HG03095 (cell line): ENCODE data around the gene KANSL1.

Experiments used
- ATAC-seq: cut with Tn5 transposase; IDR thresholded peaks from one replicate; pipeline ENCODE4 v1.9.1; 2021; ENCODE audit warnings: moderate library complexity; ENCODE audit not compliant: unreplicated experiment

The KANSL1 gene

DNA sequence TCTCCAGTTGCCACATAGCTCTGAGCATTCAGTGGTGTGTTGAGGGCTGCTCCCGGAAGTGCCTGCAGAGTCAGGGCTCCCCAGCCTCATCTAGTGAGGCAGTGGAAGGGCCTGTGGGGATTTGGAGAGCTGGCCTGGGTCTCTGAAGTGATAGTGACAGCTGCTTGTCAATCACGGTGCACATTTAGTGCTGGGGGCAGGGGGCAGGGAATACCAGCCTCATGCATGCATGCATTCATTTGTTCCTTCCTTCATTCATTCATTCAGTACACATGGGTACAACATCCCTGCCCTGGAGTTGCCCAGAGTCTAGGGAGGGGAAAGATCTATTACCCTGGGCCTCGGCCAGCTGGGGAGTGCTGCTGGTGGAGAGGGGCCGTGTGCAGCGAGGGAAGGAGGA is 205.5 kb downstream of the KANSL1 start:
- no peak for ATAC-seq

DNA sequence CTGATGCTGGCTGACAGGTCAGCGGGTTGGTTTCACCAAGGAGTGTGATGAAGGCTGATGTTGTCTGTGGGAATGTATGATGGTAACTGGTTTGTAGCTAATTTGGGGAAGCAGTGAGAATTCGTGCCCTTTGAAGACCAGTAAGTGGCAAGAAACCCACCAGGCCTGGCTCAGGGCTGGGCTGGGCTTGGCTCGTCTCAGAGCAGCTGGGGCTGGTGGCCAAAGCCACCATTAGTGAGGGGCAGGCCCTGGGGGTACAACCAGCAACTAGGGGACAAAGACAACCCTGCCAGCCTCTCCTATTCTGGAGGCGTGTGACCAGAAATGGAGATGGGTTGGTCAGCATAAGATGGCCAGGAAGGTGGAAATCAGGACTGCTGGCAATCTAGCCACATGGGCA is 207.2 kb downstream of the KANSL1 start:
- ATAC-seq, result no peak

DNA sequence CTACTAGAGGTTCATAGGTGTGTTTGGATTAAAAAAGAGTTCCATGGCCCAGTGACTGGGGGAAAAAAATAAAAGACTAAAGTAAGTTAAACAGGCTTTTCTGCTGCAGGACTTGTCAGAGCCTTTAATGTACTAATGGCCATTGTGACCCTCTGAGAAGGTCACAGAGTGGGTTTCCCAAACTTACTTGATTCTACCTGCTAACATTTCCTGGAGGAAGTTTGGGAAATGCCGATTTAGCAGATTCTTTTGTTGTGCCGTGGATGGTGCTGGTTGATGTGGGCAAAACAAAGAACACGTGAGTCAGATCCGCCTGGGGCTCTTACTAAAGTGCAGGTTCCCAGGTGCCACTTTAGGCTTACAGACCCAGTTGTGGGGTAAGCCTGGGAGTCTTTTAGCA is 207.8 kb downstream of the KANSL1 start:
- no peak for ATAC-seq

DNA sequence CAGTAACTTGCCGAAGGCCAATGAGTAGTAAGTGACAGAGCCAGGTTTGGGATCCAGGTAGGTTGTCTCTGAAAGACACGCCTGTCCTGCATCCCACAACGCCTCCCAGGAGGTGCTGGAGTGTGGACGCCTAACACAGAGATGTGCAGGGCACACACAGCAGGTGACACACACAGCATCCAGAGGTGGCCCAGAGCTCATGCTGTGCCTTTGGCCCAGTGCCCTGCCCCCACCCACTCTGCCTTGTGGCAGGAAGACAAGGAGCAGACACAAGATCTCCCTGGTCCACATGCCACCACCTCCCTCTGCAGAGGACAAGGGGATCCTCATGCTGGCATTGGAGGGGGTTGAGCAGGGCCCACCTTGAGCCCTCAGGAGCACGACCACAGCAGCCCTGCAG is 208.9 kb downstream of the KANSL1 start:
- no peak for ATAC-seq

DNA sequence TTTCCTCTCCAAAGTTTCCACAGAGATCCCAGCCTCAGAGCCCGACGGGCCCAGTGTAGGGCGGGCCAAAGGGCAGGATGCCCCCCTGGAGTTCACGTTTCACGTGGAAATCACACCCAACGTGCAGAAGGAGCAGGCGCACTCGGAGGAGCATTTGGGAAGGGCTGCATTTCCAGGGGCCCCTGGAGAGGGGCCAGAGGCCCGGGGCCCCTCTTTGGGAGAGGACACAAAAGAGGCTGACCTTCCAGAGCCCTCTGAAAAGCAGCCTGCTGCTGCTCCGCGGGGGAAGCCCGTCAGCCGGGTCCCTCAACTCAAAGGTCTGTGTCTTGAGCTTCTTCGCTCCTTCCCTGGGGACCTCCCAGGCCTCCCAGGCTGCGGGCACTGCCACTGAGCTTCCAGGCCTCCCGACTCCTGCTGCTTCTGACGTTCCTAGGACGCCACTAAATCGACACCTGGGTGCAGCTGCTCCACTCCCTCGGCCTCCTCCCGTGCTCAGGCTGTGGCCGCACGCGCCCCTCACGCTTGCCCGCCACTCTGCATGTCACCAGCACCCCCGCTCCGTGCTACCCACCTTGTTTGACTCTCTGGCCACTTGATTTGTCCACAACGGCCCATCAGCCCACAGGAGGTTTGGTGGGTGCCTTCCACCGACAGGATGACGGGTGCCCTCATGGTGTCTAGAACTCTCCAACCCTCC is 209.5 kb downstream of the KANSL1 start:
- ATAC-seq, result no peak

DNA sequence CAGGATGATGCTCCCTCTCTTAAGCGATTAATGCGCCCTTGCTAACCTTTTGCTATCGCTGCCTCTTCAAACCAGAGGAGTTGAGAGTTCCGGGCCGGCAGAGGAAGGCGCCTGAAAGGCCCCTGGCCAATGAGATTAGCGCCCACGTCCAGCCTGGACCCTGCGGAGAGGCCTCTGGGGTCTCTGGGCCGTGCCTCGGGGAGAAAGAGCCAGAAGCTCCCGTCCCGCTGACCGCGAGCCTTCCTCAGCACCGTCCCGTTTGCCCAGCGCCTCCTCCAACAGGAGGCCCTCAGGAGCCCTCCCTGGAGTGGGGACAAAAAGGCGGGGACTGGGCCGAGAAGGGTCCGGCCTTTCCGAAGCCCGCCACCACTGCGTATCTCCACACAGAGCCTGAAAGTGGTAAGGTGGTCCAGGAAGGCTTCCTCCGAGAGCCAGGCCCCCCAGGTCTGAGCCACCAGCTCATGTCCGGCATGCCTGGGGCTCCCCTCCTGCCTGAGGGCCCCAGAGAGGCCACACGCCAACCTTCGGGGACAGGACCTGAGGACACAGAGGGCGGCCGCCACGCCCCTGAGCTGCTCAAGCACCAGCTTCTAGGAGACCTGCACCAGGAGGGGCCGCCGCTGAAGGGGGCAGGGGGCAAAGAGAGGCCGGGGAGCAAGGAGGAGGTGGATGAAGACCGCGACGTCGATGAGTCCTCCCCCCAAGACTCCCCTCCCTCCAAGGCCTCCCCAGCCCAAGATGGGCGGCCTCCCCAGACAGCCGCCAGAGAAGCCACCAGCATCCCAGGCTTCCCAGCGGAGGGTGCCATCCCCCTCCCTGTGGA is 210.2 kb downstream of the KANSL1 start:
- no peak for ATAC-seq

DNA sequence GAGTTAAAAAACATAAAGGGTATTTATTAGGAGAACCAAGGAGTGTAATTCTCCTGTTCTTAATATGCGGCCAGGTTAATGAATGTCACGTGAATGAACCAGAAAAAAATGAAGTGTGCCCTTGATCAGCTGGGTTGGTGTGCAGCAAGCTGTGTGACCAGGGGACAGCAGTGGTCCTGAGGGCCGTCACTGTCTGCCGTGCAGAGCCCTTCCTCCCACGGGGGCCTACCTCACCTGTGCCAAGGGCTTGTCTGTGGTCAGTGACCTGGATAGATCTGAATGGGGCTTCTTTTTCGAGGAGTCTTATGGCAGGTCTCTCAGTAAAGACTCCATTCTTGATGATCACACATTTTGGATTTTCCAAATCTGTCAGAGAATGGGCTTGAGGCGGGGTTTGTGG is 211.9 kb downstream of the KANSL1 start:
- no peak for ATAC-seq

DNA sequence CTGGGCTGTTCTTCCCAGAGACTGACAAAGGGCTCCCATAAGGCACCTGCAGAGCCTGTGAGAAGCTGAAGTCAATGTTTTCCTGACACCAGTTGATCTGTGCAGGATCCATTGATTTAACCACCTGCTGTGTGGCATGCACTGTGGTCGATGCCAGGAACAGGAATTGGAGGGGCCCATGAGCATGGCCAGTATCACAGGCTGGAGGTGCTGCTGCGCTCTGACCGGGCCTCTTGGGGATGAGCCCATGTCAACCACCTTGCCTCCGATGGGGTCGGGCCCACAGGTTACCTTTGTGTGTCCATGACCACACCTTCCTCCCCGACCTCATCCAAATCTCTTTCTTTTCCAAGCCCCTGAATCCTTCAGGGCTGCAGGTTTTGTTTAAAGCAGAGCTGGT is 212.4 kb downstream of the KANSL1 start:
- ATAC-seq, result no peak
